HepG2 (cell line): ENCODE results near the gene HYPK. TPM values are rescaled to one million over a fixed set of nuclear protein-coding genes. Genes with fewer than 3 reads are reported as not detected.
"Not testable (repeated sequence)": the region's sequence is repeated elsewhere in the genome, so short reads cannot be mapped to it uniquely, and the experiment has no call there.

Experiments
- ATAC-seq: fragments of 200-7000 bp; cut with Tn5 transposase; 3 replicates; pipeline ENCODE4 v1.9.1; 2020; ENCODE audit warnings: mild to moderate bottlenecking, moderate library complexity
- BruUV-seq: library from RNA; stranded (reverse); fragments of 400-500 nt; replicated peaks from 2 replicates; lab custom pipeline; 2021; lab: Mats Ljungman, UMichigan
- CTCF ChIA-PET: fragments of 300-600 bp; formaldehyde crosslinking; extraction: SDS; loops from one replicate; lab custom pipeline; 2021; ENCODE audit warnings: low total read pairs, inconsistent platforms, low intra/inter-chr PET ratio; lab: Yijun Ruan, JAX
- POLR2A ChIA-PET: fragments of 350-600 bp; sonication (Branson Sonifier 250); formaldehyde crosslinking; loops from one replicate; lab custom pipeline; 2020; ENCODE audit warnings: antibody characterized with exemption, inconsistent platforms; lab: Yijun Ruan, JAX
- DNase-seq: peaks from one replicate; pipeline ENCODE4 v3.0.0-alpha.2; 2015; ENCODE audit warnings: low spot score
- FAIRE-seq: peaks from 3 replicates; lab custom pipeline; 2011; peaks lifted over from hg19 to GRCh38; lab: Jason Lieb, UNC
- H2AFZ ChIP-seq: one replicate; pipeline ENCODE4 v1.6.1; 2011; ENCODE audit warnings: low read length, inconsistent platforms
- H3K27ac ChIP-seq: fragments of 300-600 bp; 3 replicates; pipeline ENCODE4 v1.8.0; 2011; ENCODE audit warnings: mixed run types, mild to moderate bottlenecking, mixed read lengths, low read length, inconsistent platforms; ENCODE audit not compliant: insufficient read depth; ENCODE audit errors: extremely low read length
- H3K27me3 ChIP-seq, 2 experiments: fragments of 200-600 bp in 1 of 2; 2 replicates in 1 of 2; 3 replicates in 1 of 2; pipeline versions ENCODE4 v1.6.0 to v1.8.0; 2011; ENCODE audit warnings: low read length in 2 of 2, mild to moderate bottlenecking in 2 of 2, moderate library complexity in 2 of 2, inconsistent platforms in 1 of 2; ENCODE audit not compliant: insufficient read depth in 2 of 2, control insufficient read depth in 1 of 2
- H3K36me3 ChIP-seq, 2 experiments: fragments of 200-600 bp in 1 of 2; replicated peaks in 1 of 2; 2 replicates in 1 of 2; 3 replicates in 1 of 2; pipeline versions ENCODE4 v1.5.1 to v1.8.0; 2011; ENCODE audit warnings: low read length in 2 of 2, inconsistent platforms in 1 of 2; ENCODE audit not compliant: insufficient read depth in 2 of 2, control insufficient read depth in 1 of 2
- H3K4me1 ChIP-seq: 2 replicates; pipeline ENCODE4 v1.5.1; 2012; ENCODE audit warnings: low read length, inconsistent platforms; ENCODE audit not compliant: insufficient read depth
- H3K4me2 ChIP-seq: 2 replicates; pipeline ENCODE4 v1.6.0; 2011; ENCODE audit warnings: low read depth, low read length, inconsistent platforms
- H3K4me3 ChIP-seq, 3 experiments: fragments of 200-600 bp in 1 of 3; sonication (generic), shearing (Covaris generic) in 1 of 3; replicated peaks in 1 of 3; 2 replicates each; pipeline ENCODE4 v1.5.1; 2011 to 2016; ENCODE audit warnings: low read length in 3 of 3, inconsistent platforms in 2 of 3, low read depth in 2 of 3, mild to moderate bottlenecking in 2 of 3, control low read depth in 1 of 3, mixed read lengths in 1 of 3; ENCODE audit not compliant: insufficient read depth in 1 of 3
- H3K79me2 ChIP-seq: one replicate; pipeline ENCODE4 v1.6.1; 2011; ENCODE audit warnings: low read length, inconsistent platforms; ENCODE audit not compliant: insufficient read depth
- H3K9ac ChIP-seq: 2 replicates; pipeline ENCODE4 v1.6.0; 2011; ENCODE audit warnings: mild to moderate bottlenecking, low read depth, low read length, inconsistent platforms; ENCODE audit not compliant: insufficient read depth
- H3K9me3 ChIP-seq: 2 replicates; pipeline ENCODE4 v1.5.1; 2012; ENCODE audit warnings: mild to moderate bottlenecking, low read length
- H4K20me1 ChIP-seq: 2 replicates; pipeline ENCODE4 v1.6.0; 2011; ENCODE audit warnings: inconsistent platforms, mild to moderate bottlenecking, low read length, moderate library complexity; ENCODE audit not compliant: insufficient read depth
- AGO2 ChIP-seq: fragments of 200-400 bp; formaldehyde crosslinking; optimal IDR thresholded peaks from 2 replicates; pipeline ENCODE3; 2017; ENCODE audit warnings: mild to moderate bottlenecking, low read depth, low read length, moderate library complexity
- ARNT ChIP-seq: fragments of 450-650 bp; IDR thresholded peaks from 2 replicates; pipeline ENCODE4 v1.6.1; 2017
- ASH2L ChIP-seq: fragments of 300-600, 200-600 bp; sonication (generic); IDR thresholded peaks from 2 replicates; pipeline ENCODE4 v1.7.0; 2017; ENCODE audit warnings: low read depth, mild to moderate bottlenecking, moderate library complexity, mixed read lengths, low read length; ENCODE audit not compliant: insufficient read length
- ATF7 ChIP-seq, 2 experiments: fragments of 450-650 bp in 1 of 2; sonication (generic) in 1 of 2; formaldehyde crosslinking in 1 of 2; IDR thresholded peaks; 2 replicates each; pipeline versions ENCODE4 v1.4.0 to v1.6.1; 2016 to 2020; ENCODE audit warnings: antibody characterized with exemption in 1 of 2, mild to moderate bottlenecking in 1 of 2, missing genetic modification reagents in 1 of 2
- BRF2 ChIP-seq: sonication (generic); formaldehyde crosslinking; IDR thresholded peaks from 2 replicates; pipeline ENCODE4 v1.8.1; 2022; ENCODE audit warnings: mild to moderate bottlenecking, missing genetic modification reagents
- ELF4 ChIP-seq: sonication (generic); formaldehyde crosslinking; IDR thresholded peaks from 2 replicates; pipeline ENCODE4 v1.5.0; 2020; ENCODE audit warnings: missing genetic modification reagents, mild to moderate bottlenecking, moderate library complexity, borderline replicate concordance
- HCFC1 ChIP-seq: fragments of 150-350 bp; IDR thresholded peaks from 2 replicates; pipeline ENCODE4 v1.6.1; 2014; ENCODE audit warnings: low read depth, low read length
- KMT2A ChIP-seq: sonication (generic); formaldehyde crosslinking; IDR thresholded peaks from 2 replicates; pipeline ENCODE4 v1.4.0; 2020; ENCODE audit warnings: missing genetic modification reagents
- NCOA1 ChIP-seq: sonication (generic); formaldehyde crosslinking; IDR thresholded peaks from 2 replicates; pipeline ENCODE4 v1.9.0; 2021; ENCODE audit warnings: missing genetic modification reagents
- NKX3-1 ChIP-seq: sonication (generic); formaldehyde crosslinking; IDR thresholded peaks from 2 replicates; pipeline ENCODE4 v1.5.0; 2020; ENCODE audit warnings: missing genetic modification reagents
- NR2F2 ChIP-seq: IDR thresholded peaks from 2 replicates; pipeline ENCODE4 v1.6.1; 2012; ENCODE audit warnings: low read depth, inconsistent platforms, borderline replicate concordance
- RAD51 ChIP-seq: fragments of 450-650 bp; IDR thresholded peaks from 2 replicates; pipeline ENCODE4 v1.6.1; 2016; ENCODE audit warnings: borderline replicate concordance
- ZNF235 ChIP-seq: sonication (generic); formaldehyde crosslinking; IDR thresholded peaks from 2 replicates; pipeline ENCODE4 v1.8.1; 2023; ENCODE audit warnings: mild to moderate bottlenecking, missing genetic modification reagents, borderline replicate concordance
- ZNF260 ChIP-seq: sonication (generic); formaldehyde crosslinking; IDR thresholded peaks from 2 replicates; pipeline ENCODE4 v1.4.0; 2020; ENCODE audit warnings: missing genetic modification reagents, low read depth, mild to moderate bottlenecking, borderline replicate concordance
- ZNF614 ChIP-seq: IDR thresholded peaks from 2 replicates; pipeline ENCODE4 v1.6.1; 2018; ENCODE audit warnings: missing biosample characterization, missing genetic modification reagents, inconsistent platforms, borderline replicate concordance
- WGBS: methylation state at CpG from one replicate; pipeline ENCODE4 v1.1.6; 2017; ENCODE audit warnings: low lambda C conversion rate; 5-methylcytosine and 5-hydroxymethylcytosine counted together
- in situ Hi-C: cut with HindIII; loops from 2 replicates; pipeline ENCODE4 v1.10.0; 2017; ENCODE audit warnings: low pct_unique_long_range_greater_than_20kb; ENCODE audit not compliant: extremely low pct_ligation_motif_present
- intact Hi-C: fragments of 100-400 bp; cut with micrococcal nuclease; formaldehyde crosslinking; loops from one replicate; pipeline ENCODE4 v1.10.0; 2022; ENCODE audit not compliant: unreplicated experiment
- polyA plus RNA-seq, 8 experiments: library from polyadenylated mRNA; depleted of rRNA in 3 of 8; stranded (reverse) in 7 of 8; unstranded in 1 of 8; fragments of >200 nt; fragmentation: Illumina TruSeq in 4 of 8; extraction: Trizol in 4 of 8; gene quantifications; 2 replicates each; pipeline versions ENCODE4 v1.2.1 to v1.2.3, GENCODE V29; 2011 to 2016; ENCODE audit warnings: low read depth in 4 of 8, missing spikeins in 1 of 8, mixed read lengths in 1 of 8; ENCODE audit not compliant: insufficient read depth in 1 of 8
- total RNA-seq, 5 experiments: library from RNA; depleted of rRNA; stranded (reverse); fragments of >200 nt; fragmentation: Illumina TruSeq; extraction: Trizol; gene quantifications; 2 replicates each; pipeline ENCODE4 v1.2.3, GENCODE V29; 2016; ENCODE audit warnings: low read depth in 1 of 5
- TF ChIP-seq, protein P1 (sequence below): sonication (generic); formaldehyde crosslinking; IDR thresholded peaks from 2 replicates; pipeline ENCODE4 v1.8.1; 2023; ENCODE audit warnings: mild to moderate bottlenecking, missing genetic modification reagents
- TF ChIP-seq, protein P2 (sequence below): sonication (generic); formaldehyde crosslinking; IDR thresholded peaks from 2 replicates; pipeline ENCODE4 v1.8.1; 2023; ENCODE audit warnings: mild to moderate bottlenecking, missing genetic modification reagents

The HYPK gene
- total and polyA plus RNA-seq, 2 of the 13 experiments (the other 11 are each of a cell fraction or from before 2014, with no cell fraction given) = 13.5 to 16.5 TPM

- WGBS = over 99% methylated on average over 6 of the region's 6 CpGs
- FAIRE-seq = no peak
Observed at GRCh38 chr15:43808960-43809678, 8.7 kb downstream of the HYPK start.

DNA sequence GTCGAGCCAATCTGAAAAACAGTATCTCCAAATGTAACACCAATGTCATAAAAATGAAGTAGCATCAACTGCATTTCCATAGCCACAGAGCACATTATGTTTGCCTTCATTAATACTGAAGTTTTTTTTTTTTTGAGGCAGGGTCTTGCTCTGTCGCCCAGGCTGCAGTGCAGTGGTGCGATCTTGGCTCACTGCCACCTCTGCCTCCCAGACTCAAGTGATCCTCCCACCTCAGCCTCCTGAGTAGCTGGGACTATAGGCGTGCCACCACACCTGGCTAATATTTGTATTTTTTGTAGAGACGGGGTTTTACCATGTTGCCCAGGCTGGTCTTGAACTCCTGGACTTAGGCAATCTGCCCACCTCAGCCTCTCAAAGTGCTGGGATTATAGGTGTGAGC, 14.7 kb downstream of the HYPK start:
- H3K4me2 ChIP-seq, CTCF ChIA-PET, H3K27me3 ChIP-seq, ATAC-seq, H3K27ac ChIP-seq, BruUV-seq, H4K20me1 ChIP-seq, in situ Hi-C loops, DNase-seq, H3K4me3 ChIP-seq, POLR2A ChIA-PET, intact Hi-C loops, H3K9me3 ChIP-seq, H3K4me1 ChIP-seq, FAIRE-seq, H3K9ac ChIP-seq, H2AFZ ChIP-seq: not testable (repeated sequence)
- Histone ChIP-seq H3K36me3 (peaks cover 20 to 64% of the 10 kb centered on the region in 2 experiments), H3K79me2 (peaks cover 14% of the 10 kb centered on the region)
- 95% methylated on average over 5 of the region's 5 CpGs for WGBS

More at GRCh38 chr15:43808960-43809678, 8.7 kb downstream of the HYPK start:
- H3K4me3 ChIP-seq = no peak overlapping the region
- no peak for DNase-seq
- no peak overlapping the region for H3K9ac ChIP-seq
- BruUV-seq = no TSS peak
- H3K27ac ChIP-seq = no peak overlapping the region
- ChIA-PET CTCF (no interaction called here), POLR2A (interaction anchor here (1.3 to 1.5 kb wide), 2 partner anchors 9 to 16 kb away, joined by 4 to 5 read pairs; partner anchors contain the start of genes HYPK, MFAP1 and SERINC4)
- no peak overlapping the region for H3K4me2 ChIP-seq
- H4K20me1 ChIP-seq = no peaks in the 10 kb centered on the region
- H3K9me3 ChIP-seq = no peaks in the 10 kb centered on the region
- H3K36me3 ChIP-seq = peaks cover 28 to 86% of the 10 kb centered on the region in 2 experiments
- in situ Hi-C loops (no loop called here), intact Hi-C loops (no loop called here)
- H2AFZ ChIP-seq = no peak overlapping the region
- TF ChIP-seq NR2F2 = no peak
- TF ChIP-seq AGO2 = no peak
- TF ChIP-seq ZNF614 (CRISPR knock-in tag) = no peak
- TF ChIP-seq ELF4 (CRISPR knock-in tag) = no peak
- no peak for TF ChIP-seq NCOA1 (CRISPR knock-in tag)
- TF ChIP-seq, protein P1, sequence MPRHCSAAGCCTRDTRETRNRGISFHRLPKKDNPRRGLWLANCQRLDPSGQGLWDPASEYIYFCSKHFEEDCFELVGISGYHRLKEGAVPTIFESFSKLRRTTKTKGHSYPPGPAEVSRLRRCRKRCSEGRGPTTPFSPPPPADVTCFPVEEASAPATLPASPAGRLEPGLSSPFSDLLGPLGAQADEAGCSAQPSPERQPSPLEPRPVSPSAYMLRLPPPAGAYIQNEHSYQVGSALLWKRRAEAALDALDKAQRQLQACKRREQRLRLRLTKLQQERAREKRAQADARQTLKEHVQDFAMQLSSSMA (CRISPR knock-in tag) = no peak
- TF ChIP-seq RAD51 = no peak
- no peak for TF ChIP-seq BRF2
- no peak for TF ChIP-seq ARNT
- TF ChIP-seq ATF7 (IDR thresholded peaks at IDR 0.05) = no peak
- no peak for TF ChIP-seq ATF7 (CRISPR knock-in tag; IDR thresholded peaks at IDR 0.05)
- no peak for TF ChIP-seq NKX3-1 (CRISPR knock-in tag)
- no peak for TF ChIP-seq HCFC1
- no peak for TF ChIP-seq ASH2L
- TF ChIP-seq ZNF260 (CRISPR knock-in tag) = no peak
- no peak for TF ChIP-seq ZNF235
- TF ChIP-seq, protein P2, sequence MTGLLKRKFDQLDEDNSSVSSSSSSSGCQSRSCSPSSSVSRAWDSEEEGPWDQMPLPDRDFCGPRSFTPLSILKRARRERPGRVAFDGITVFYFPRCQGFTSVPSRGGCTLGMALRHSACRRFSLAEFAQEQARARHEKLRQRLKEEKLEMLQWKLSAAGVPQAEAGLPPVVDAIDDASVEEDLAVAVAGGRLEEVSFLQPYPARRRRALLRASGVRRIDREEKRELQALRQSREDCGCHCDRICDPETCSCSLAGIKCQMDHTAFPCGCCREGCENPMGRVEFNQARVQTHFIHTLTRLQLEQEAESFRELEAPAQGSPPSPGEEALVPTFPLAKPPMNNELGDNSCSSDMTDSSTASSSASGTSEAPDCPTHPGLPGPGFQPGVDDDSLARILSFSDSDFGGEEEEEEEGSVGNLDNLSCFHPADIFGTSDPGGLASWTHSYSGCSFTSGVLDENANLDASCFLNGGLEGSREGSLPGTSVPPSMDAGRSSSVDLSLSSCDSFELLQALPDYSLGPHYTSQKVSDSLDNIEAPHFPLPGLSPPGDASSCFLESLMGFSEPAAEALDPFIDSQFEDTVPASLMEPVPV (CRISPR knock-in tag) = no peak
- no peak for TF ChIP-seq KMT2A (CRISPR knock-in tag)
- no peaks in the 10 kb centered on the region for H3K4me1 ChIP-seq
- H3K27me3 ChIP-seq = no peaks in the 10 kb centered on the region
- no peaks in the 10 kb centered on the region for H3K79me2 ChIP-seq
- no peak for ATAC-seq
